Fibroblast of skin of scalp (primary cell): ENCODE measurements around the gene OR4K1. TPM values are rescaled to one million over a fixed set of nuclear protein-coding genes. Genes with fewer than 3 reads are reported as not detected.
"Not testable (repeated sequence)": the region's sequence is repeated elsewhere in the genome, so short reads cannot be mapped to it uniquely, and the experiment has no call there.

Source experiments
- DNase-seq: peaks from one replicate; pipeline ENCODE4 v3.0.0-alpha.2; 2013
- polyA plus RNA-seq, 2 experiments: library from polyadenylated mRNA; unstranded; fragments of 120-200 nt; gene quantifications; one replicate each; pipeline ENCODE4 v1.2.1, GENCODE V29; 2013; ENCODE audit not compliant: insufficient read length in 2 of 2

Gene OR4K1
- not detected for polyA plus RNA-seq (2013, experiment 1 of 2; ENCODE audit: insufficient read length)
- polyA plus RNA-seq (2013, experiment 2 of 2; ENCODE audit: insufficient read length) = not detected

- DNase-seq = no peak
Measured at GRCh38 chr14:19930617-19931016, at the start of gene OR4K1. Gene OR4K1, plus strand, starts transcription at chr14:19930917. Its CDS starts 4,750 bp downstream, at chr14:19935667.

- DNase-seq = no peak
Measured at GRCh38 chr14:19895282-19895681, 35.4 kb upstream of the OR4K1 start.

- no peak for DNase-seq
Measured at GRCh38 chr14:19900999-19901398, 29.7 kb upstream of the OR4K1 start.

GRCh38 chr14:19902409-19902808, 28.3 kb upstream of the OR4K1 start:
- no peak for DNase-seq

GRCh38 chr14:19906665-19907064, 24.1 kb upstream of the OR4K1 start:
- no peak for DNase-seq

- no peak for DNase-seq
Measured at GRCh38 chr14:19911114-19911513, 19.6 kb upstream of the OR4K1 start.

GRCh38 chr14:19917243-19917642, 13.5 kb upstream of the OR4K1 start:
- DNase-seq = no peak

- no peak for DNase-seq
Measured at GRCh38 chr14:19917955-19918518, 12.7 kb upstream of the OR4K1 start.

GRCh38 chr14:19918553-19919264, 12.0 kb upstream of the OR4K1 start:
- no peak for DNase-seq

GRCh38 chr14:19920021-19920657, 10.6 kb upstream of the OR4K1 start, which contains the start of gene OR4K5:
Gene OR4K5, plus strand, starts transcription at chr14:19920607. Its CDS starts 0 bp downstream, at chr14:19920607.
- DNase-seq = no peak

GRCh38 chr14:19941668-19942067, 11.0 kb downstream of the OR4K1 start:
- DNase-seq = no peak

- DNase-seq = no peak
Measured at GRCh38 chr14:19947413-19948090, 16.8 kb downstream of the OR4K1 start.

- no peak for DNase-seq
Measured at GRCh38 chr14:19949218-19949617, 18.5 kb downstream of the OR4K1 start.

- DNase-seq = not testable (repeated sequence)
Measured at GRCh38 chr14:19969735-19970134, 39.0 kb downstream of the OR4K1 start.

GRCh38 chr14:19974844-19975243, 44.1 kb downstream of the OR4K1 start:
- DNase-seq = no peak

- no peak for DNase-seq
Measured at GRCh38 chr14:19975291-19975690, 44.6 kb downstream of the OR4K1 start, which contains the start of gene OR4K15. Gene OR4K15, plus strand, starts transcription at chr14:19975591. Its CDS starts 0 bp downstream, at chr14:19975591.
